ENCODE data around the gene OTX1.

The OTX1 gene

GRCh38 chr2:63012541-63012940, 38.1 kb upstream of the OTX1 start:
- Histone ChIP-seq H3K79me2 (ENCODE audit: insufficient read depth, low read length) (no peaks in the 10 kb centered on the region), H3K36me3 (ENCODE audit: insufficient read depth, low read length) (0 out of 2 replicates have a peak, but pooled peaks cover 3% of the 10 kb centered on the region)
- TF ChIP-seq EZH2 (IDR thresholded peaks at IDR 0.05; ENCODE audit: borderline replicate concordance, low read length) = no peak
- no peak for TF ChIP-seq CTCF (IDR thresholded peaks at IDR 0.05; ENCODE audit: low read length)

GRCh38 chr2:63013438-63013837, 37.2 kb upstream of the OTX1 start:
- Histone ChIP-seq H3K9me2 (ENCODE audit: low read depth, low read length) (no peaks in the 10 kb centered on the region), H2AFZ (ENCODE audit: low read length) (no peak overlapping the region), H3K79me2 (ENCODE audit: insufficient read depth, low read length) (no peaks in the 10 kb centered on the region), H3K4me3 (ENCODE audit: low read depth, low read length, poor library complexity, severe bottlenecking) (no peak overlapping the region), H3K9ac (ENCODE audit: low read length) (no peak overlapping the region), H3K4me2 (ENCODE audit: low read length) (no peak overlapping the region), H3F3A (ENCODE audit: insufficient read depth, low read length) (no peaks in the 10 kb centered on the region), H3K27me3 (ENCODE audit: insufficient read depth, low read length) (no peaks in the 10 kb centered on the region), H3K27ac (ENCODE audit: low read depth, low read length, poor library complexity, severe bottlenecking) (no peak overlapping the region), H3K4me1 (ENCODE audit: insufficient read depth, low read length, severe bottlenecking) (no peaks in the 10 kb centered on the region), H3K36me3 (ENCODE audit: insufficient read depth, low read length) (0 out of 2 replicates have a peak, but pooled peaks cover 3% of the 10 kb centered on the region), H4K20me1 (ENCODE audit: insufficient read depth, low read length) (no peaks in the 10 kb centered on the region), H3K9me3 (ENCODE audit: low read length) (no peaks in the 10 kb centered on the region)
- no peak for TF ChIP-seq EZH2 (IDR thresholded peaks at IDR 0.05; ENCODE audit: borderline replicate concordance, low read length)
- TF ChIP-seq CTCF (IDR thresholded peaks at IDR 0.05; ENCODE audit: low read length) = no peak

More at GRCh38 chr2:63012541-63012940, 38.1 kb upstream of the OTX1 start:
- Histone ChIP-seq H3K9me2 (ENCODE audit: low read depth, low read length) (no peaks in the 10 kb centered on the region), H3K4me3 (ENCODE audit: low read depth, low read length, poor library complexity, severe bottlenecking) (no peak overlapping the region), H4K20me1 (ENCODE audit: insufficient read depth, low read length) (no peaks in the 10 kb centered on the region), H3K4me2 (ENCODE audit: low read length) (no peak overlapping the region), H3K9me3 (ENCODE audit: low read length) (no peaks in the 10 kb centered on the region), H2AFZ (ENCODE audit: low read length) (no peak overlapping the region), H3F3A (ENCODE audit: insufficient read depth, low read length) (no peaks in the 10 kb centered on the region), H3K27me3 (ENCODE audit: insufficient read depth, low read length) (no peaks in the 10 kb centered on the region), H3K4me1 (ENCODE audit: insufficient read depth, low read length, severe bottlenecking) (no peaks in the 10 kb centered on the region), H3K9ac (ENCODE audit: low read length) (no peak overlapping the region), H3K27ac (ENCODE audit: low read depth, low read length, poor library complexity, severe bottlenecking) (no peak overlapping the region)

- H3K36me3 ChIP-seq (ENCODE audit: insufficient read depth, low read length) = 0 out of 2 replicates have a peak, but pooled peaks cover 3% of the 10 kb centered on the region
- H4K20me1 ChIP-seq (ENCODE audit: insufficient read depth, low read length) = no peaks in the 10 kb centered on the region
- no peaks in the 10 kb centered on the region for H3K9me3 ChIP-seq (ENCODE audit: low read length)
- no peak overlapping the region for H3K9ac ChIP-seq (ENCODE audit: low read length)
- no peaks in the 10 kb centered on the region for H3K4me1 ChIP-seq (ENCODE audit: insufficient read depth, low read length, severe bottlenecking)
- H3K4me2 ChIP-seq (ENCODE audit: low read length) = no peak overlapping the region
- H3K9me2 ChIP-seq (ENCODE audit: low read depth, low read length) = no peaks in the 10 kb centered on the region
- no peak overlapping the region for H3K4me3 ChIP-seq (ENCODE audit: low read depth, low read length, poor library complexity, severe bottlenecking)
- no peak overlapping the region for H2AFZ ChIP-seq (ENCODE audit: low read length)
- H3F3A ChIP-seq (ENCODE audit: insufficient read depth, low read length) = no peaks in the 10 kb centered on the region
- H3K27me3 ChIP-seq (ENCODE audit: insufficient read depth, low read length) = no peaks in the 10 kb centered on the region
- H3K79me2 ChIP-seq (ENCODE audit: insufficient read depth, low read length) = no peaks in the 10 kb centered on the region
- no peak for TF ChIP-seq CTCF (IDR thresholded peaks at IDR 0.05; ENCODE audit: low read length)
- no peak overlapping the region for H3K27ac ChIP-seq (ENCODE audit: low read depth, low read length, poor library complexity, severe bottlenecking)
Observed at GRCh38 chr2:63015389-63015788, 35.2 kb upstream of the OTX1 start.

All from OCI-LY1 (cell line).